ENCODE data around the gene MKX. TPM values are rescaled to one million over a fixed set of nuclear protein-coding genes. Genes with fewer than 3 reads are reported as not detected.

Gene MKX
- polyA plus RNA-seq, 1 experiment = 0.76 TPM

- CTCF ChIA-PET = interaction anchor here (0.6 to 1.0 kb wide), 2 partner anchors 41 to 187 kb away, joined by 3 read pairs; no protein-coding TSS in a partner anchor
Observed at GRCh38 chr10:27658788-27659187, 86.8 kb downstream of the MKX start.

GRCh38 chr10:27655296-27655695, 90.3 kb downstream of the MKX start:
- ChIA-PET POLR2A (no interaction called here), CTCF (interaction anchor here (0.6 to 1.2 kb wide), 4 partner anchors 98 to 1044 kb away, joined by 3 to 6 read pairs (median 4); no protein-coding TSS in a partner anchor)
- no peaks in the 10 kb centered on the region for H3K27me3 ChIP-seq (ENCODE audit: control insufficient read depth, insufficient read depth, low read length)
- no peak overlapping the region for H3K4me3 ChIP-seq (ENCODE audit: low read depth, low read length)
- DNase-seq (ENCODE audit: low read depth, low spot score) = no peak
- H3K9me3 ChIP-seq (ENCODE audit: control insufficient read depth, insufficient read depth, low read length) = no peaks in the 10 kb centered on the region; the same call in 1 of the 2 replicates
- H3K27ac ChIP-seq (ENCODE audit: low read depth, low read length) = no peak overlapping the region
- TF ChIP-seq, protein P1, sequence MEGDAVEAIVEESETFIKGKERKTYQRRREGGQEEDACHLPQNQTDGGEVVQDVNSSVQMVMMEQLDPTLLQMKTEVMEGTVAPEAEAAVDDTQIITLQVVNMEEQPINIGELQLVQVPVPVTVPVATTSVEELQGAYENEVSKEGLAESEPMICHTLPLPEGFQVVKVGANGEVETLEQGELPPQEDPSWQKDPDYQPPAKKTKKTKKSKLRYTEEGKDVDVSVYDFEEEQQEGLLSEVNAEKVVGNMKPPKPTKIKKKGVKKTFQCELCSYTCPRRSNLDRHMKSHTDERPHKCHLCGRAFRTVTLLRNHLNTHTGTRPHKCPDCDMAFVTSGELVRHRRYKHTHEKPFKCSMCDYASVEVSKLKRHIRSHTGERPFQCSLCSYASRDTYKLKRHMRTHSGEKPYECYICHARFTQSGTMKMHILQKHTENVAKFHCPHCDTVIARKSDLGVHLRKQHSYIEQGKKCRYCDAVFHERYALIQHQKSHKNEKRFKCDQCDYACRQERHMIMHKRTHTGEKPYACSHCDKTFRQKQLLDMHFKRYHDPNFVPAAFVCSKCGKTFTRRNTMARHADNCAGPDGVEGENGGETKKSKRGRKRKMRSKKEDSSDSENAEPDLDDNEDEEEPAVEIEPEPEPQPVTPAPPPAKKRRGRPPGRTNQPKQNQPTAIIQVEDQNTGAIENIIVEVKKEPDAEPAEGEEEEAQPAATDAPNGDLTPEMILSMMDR (IDR thresholded peaks at IDR 0.05; ENCODE audit: low read depth, low read length) = no peak

More at GRCh38 chr10:27658788-27659187, 86.8 kb downstream of the MKX start:
- POLR2A ChIA-PET = interaction anchor here (0.6 kb wide), 1 partner anchor 101 kb away, joined by 8 read pairs; no protein-coding TSS in a partner anchor
- TF ChIP-seq, protein P1 (IDR thresholded peaks at IDR 0.05; ENCODE audit: low read depth, low read length) = no peak
- Histone ChIP-seq H3K4me3 (ENCODE audit: low read depth, low read length) (no peak overlapping the region), H3K27ac (ENCODE audit: low read depth, low read length) (no peak overlapping the region), H3K9me3 (ENCODE audit: control insufficient read depth, insufficient read depth, low read length) (no peaks in the 10 kb centered on the region; the same call in 1 of the 2 replicates), H3K27me3 (ENCODE audit: control insufficient read depth, insufficient read depth, low read length) (no peaks in the 10 kb centered on the region)
- no peak for DNase-seq (ENCODE audit: low read depth, low spot score)

DNA sequence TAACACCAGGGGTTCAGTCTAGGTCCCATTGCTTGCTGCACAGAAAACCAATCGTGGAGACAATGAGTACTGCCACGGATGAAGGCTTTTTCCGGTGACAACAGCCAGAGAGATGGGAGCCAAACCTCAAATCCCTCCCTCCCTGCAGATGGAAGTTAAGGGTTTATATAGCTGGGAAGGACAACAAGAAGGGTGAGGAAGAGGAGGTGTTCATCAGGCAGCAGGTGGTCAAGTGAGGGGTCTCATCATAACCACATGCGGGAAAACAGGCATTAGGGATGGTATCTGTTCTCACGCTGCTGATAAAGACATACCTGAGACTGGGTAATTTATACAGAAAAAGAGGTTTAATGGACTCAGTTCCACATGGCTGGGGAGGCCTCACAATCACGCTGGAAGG, 91.3 kb downstream of the MKX start:
- no peak overlapping the region for H3K27ac ChIP-seq (ENCODE audit: low read depth, low read length)
- H3K27me3 ChIP-seq (ENCODE audit: control insufficient read depth, insufficient read depth, low read length) = no peaks in the 10 kb centered on the region
- CTCF ChIA-PET = no interaction called here
- no peaks in the 10 kb centered on the region; the same call in 1 of the 2 replicates for H3K9me3 ChIP-seq (ENCODE audit: control insufficient read depth, insufficient read depth, low read length)
- TF ChIP-seq, protein P1 (IDR thresholded peaks at IDR 0.05; ENCODE audit: low read depth, low read length) = no peak
- DNase-seq (ENCODE audit: low read depth, low spot score) = no peak
- POLR2A ChIA-PET = no interaction called here
- no peak overlapping the region for H3K4me3 ChIP-seq (ENCODE audit: low read depth, low read length)

GRCh38 chr10:27646604-27647175, 98.9 kb downstream of the MKX start:
- H3K27me3 ChIP-seq (ENCODE audit: control insufficient read depth, insufficient read depth, low read length) = no peaks in the 10 kb centered on the region
- no peak for DNase-seq (ENCODE audit: low read depth, low spot score)
- ChIA-PET CTCF (no interaction called here), POLR2A (no interaction called here)
- H3K9me3 ChIP-seq (ENCODE audit: control insufficient read depth, insufficient read depth, low read length) = no peaks in the 10 kb centered on the region
- no peak overlapping the region for H3K27ac ChIP-seq (ENCODE audit: low read depth, low read length)
- no peak overlapping the region for H3K4me3 ChIP-seq (ENCODE audit: low read depth, low read length)
- TF ChIP-seq, protein P1 (IDR thresholded peaks at IDR 0.05; ENCODE audit: low read depth, low read length) = no peak

DNA sequence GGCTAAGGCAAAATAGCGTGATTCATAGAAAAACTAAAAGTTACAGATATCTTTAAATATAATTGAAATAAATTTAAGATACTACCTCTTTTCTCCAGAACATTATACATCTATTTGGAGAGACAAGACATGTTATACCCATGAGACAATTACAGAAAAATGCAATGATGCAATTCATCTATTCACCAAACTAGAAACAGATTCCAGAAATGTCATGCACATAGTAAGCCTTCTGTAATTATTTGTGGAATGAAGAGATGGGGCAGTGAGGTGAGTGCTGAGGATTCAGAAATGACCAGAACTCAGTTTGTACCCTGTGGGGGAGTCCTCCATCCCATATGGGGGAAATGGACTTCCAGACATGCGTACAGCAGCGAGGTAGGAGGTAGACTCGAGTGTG, 99.4 kb downstream of the MKX start:
- CTCF ChIA-PET = interaction anchor here (0.6 kb wide), 1 partner anchor 40 kb away, joined by 3 read pairs; no protein-coding TSS in a partner anchor
- Histone ChIP-seq H3K9me3 (ENCODE audit: control insufficient read depth, insufficient read depth, low read length) (no peaks in the 10 kb centered on the region), H3K4me3 (ENCODE audit: low read depth, low read length) (no peak overlapping the region), H3K27ac (ENCODE audit: low read depth, low read length) (no peak overlapping the region), H3K27me3 (ENCODE audit: control insufficient read depth, insufficient read depth, low read length) (no peaks in the 10 kb centered on the region)
- POLR2A ChIA-PET = no interaction called here
- TF ChIP-seq, protein P1 (IDR thresholded peaks at IDR 0.05; ENCODE audit: low read depth, low read length) = no peak
- DNase-seq (ENCODE audit: low read depth, low spot score) = no peak

All from AG04450 (cell line).